ENCODE results near the gene SLC32A1. TPM values are rescaled to one million over a fixed set of nuclear protein-coding genes. Genes with fewer than 3 reads are reported as not detected.

SLC32A1 gene
- total and polyA plus RNA-seq, 2 of the 13 experiments (the other 11 are each of a cell fraction or from before 2014, with no cell fraction given) = not detected

DNA sequence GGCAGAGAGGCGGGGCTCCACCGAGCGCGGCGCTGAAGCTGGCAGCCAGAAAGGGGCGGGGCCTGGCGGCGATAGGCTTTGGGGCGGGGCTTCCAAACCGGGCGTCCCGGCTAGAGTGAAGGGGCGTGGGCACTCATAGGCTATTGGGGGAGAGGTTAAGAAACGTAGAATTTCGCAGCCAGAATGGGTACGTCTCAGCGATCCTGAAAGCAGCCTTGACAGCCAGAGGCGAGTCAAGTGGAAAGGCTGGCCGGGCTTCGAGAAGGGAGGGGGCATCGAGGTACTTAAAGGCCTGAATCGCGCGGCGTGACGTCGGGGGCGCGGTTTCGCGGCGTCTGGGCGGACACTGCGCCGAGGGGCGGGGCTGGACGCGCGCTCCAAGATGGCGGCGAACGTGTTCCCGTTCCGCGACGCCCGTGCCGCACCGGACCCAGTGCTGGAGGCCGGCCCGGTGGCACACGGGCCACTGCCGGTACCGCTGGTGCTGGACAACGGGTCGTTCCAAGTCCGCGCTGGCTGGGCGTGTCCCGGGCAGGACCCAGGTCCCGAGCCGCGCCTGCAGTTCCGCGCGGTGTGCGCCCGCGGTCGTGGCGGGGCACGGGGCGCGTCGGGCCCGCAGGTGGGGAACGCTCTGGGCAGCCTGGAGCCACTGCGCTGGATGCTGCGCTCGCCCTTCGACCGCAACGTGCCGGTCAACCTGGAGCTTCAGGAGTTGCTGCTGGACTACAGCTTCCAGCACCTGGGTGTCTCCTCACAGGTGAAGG, 24.0 kb downstream of the SLC32A1 start, which contains the start of gene ACTR5 (continued):
- peak; percentile 38; the same call in 1 of the 2 replicates for TF ChIP-seq PAXIP1 (CRISPR knock-in tag; conservative IDR thresholded peaks at IDR 0.05)
- TF ChIP-seq ZSCAN31 (CRISPR knock-in tag; IDR thresholded peaks at IDR 0.05; ENCODE audit: low read depth) = peak; percentile 85
- TF ChIP-seq NAIF1 (CRISPR knock-in tag; IDR thresholded peaks at IDR 0.05; ENCODE audit: borderline replicate concordance) = no peak
- TF ChIP-seq ZNF75D (CRISPR knock-in tag; IDR thresholded peaks at IDR 0.05; ENCODE audit: borderline replicate concordance) = no peak
- no peak for TF ChIP-seq FLYWCH1 (CRISPR knock-in tag; IDR thresholded peaks at IDR 0.05)
- peak; percentile 99 for TF ChIP-seq EEA1 (CRISPR knock-in tag; IDR thresholded peaks at IDR 0.05; ENCODE audit: borderline replicate concordance)
- peak; percentile 93 for TF ChIP-seq ZNF574 (CRISPR knock-in tag; IDR thresholded peaks at IDR 0.05)
- TF ChIP-seq RBAK (CRISPR knock-in tag; IDR thresholded peaks at IDR 0.05) = no peak
- no peak for TF ChIP-seq KAT2B (IDR thresholded peaks at IDR 0.05; ENCODE audit: borderline replicate concordance, low read depth, low read length)
- peak; percentile 96 for TF ChIP-seq BCL3 (CRISPR knock-in tag; IDR thresholded peaks at IDR 0.05)
- no peak for TF ChIP-seq MAFF (IDR thresholded peaks at IDR 0.05; ENCODE audit: low read depth, low read length)
- TF ChIP-seq ZNF761 (CRISPR knock-in tag; conservative IDR thresholded peaks at IDR 0.05) = peak; percentile 98
- peak; percentile 91; the same call in 1 of the 2 replicates for TF ChIP-seq PRDM4 (CRISPR knock-in tag; IDR thresholded peaks at IDR 0.05; ENCODE audit: borderline replicate concordance)
- no peak; the same call in 1 of the 2 replicates for TF ChIP-seq CREB3 (CRISPR knock-in tag; IDR thresholded peaks at IDR 0.05)
- TF ChIP-seq KDM5A (IDR thresholded peaks at IDR 0.05; ENCODE audit: borderline replicate concordance, low read length) = peak; percentile 71
- TF ChIP-seq ZNF20 (CRISPR knock-in tag; IDR thresholded peaks at IDR 0.05) = peak; percentile 72; the same call in 1 of the 2 replicates
- peak; percentile 98 for TF ChIP-seq YEATS4 (CRISPR knock-in tag; IDR thresholded peaks at IDR 0.05; ENCODE audit: borderline replicate concordance)
